Measurements from ENCODE around the gene OR4F15.

- no peak for TF ChIP-seq GATA2 (IDR thresholded peaks at IDR 0.05; ENCODE audit: low read depth, low read length)
- TF ChIP-seq GATA3 (IDR thresholded peaks at IDR 0.05; ENCODE audit: low read depth, low read length): no peak
Observed at GRCh38 chr15:101784644-101785043, 27.4 kb upstream of the OR4F15 start.
